Stimulated activated naive CD8-positive, alpha-beta T cell treated with anti-CD3 and anti-CD28 coated beads, Interleukin-15, amount 100 ng/mL, for 72 hours (primary cell): ENCODE measurements around the gene GLYATL1.

ENCODE experiments used
- ATAC-seq: fragments of 150-1000 bp; cut with Tn5 transposase; 2 replicates; pipeline ENCODE4 v1.10.0; 2021; ENCODE audit warnings: mild to moderate bottlenecking, moderate library complexity
- DNase-seq, 2 donors: peaks; one replicate each; pipeline ENCODE4 v3.0.0; 2021 to 2022
- H3K27ac Mint-ChIP-seq, 2 donors: one replicate each; pipeline ENCODE4 v1.8.0; 2022; ENCODE audit warnings: mild to moderate bottlenecking in 2 of 2, mixed read lengths in 2 of 2, moderate library complexity in 2 of 2
- H3K27me3 Mint-ChIP-seq: one replicate; pipeline ENCODE4 v1.8.0; 2022; ENCODE audit warnings: mixed read lengths
- H3K4me1 Mint-ChIP-seq: one replicate; pipeline ENCODE4 v1.8.0; 2022; ENCODE audit warnings: mild to moderate bottlenecking, mixed read lengths
- H3K4me3 Mint-ChIP-seq, 2 donors: one replicate each; pipeline ENCODE4 v1.8.0; 2022; ENCODE audit warnings: mild to moderate bottlenecking in 2 of 2, mixed read lengths in 2 of 2, moderate library complexity in 1 of 2
- H3K9me3 Mint-ChIP-seq, 2 donors: one replicate each; pipeline ENCODE4 v1.8.0; 2022; ENCODE audit warnings: mixed read lengths in 2 of 2

The GLYATL1 gene, protein sequence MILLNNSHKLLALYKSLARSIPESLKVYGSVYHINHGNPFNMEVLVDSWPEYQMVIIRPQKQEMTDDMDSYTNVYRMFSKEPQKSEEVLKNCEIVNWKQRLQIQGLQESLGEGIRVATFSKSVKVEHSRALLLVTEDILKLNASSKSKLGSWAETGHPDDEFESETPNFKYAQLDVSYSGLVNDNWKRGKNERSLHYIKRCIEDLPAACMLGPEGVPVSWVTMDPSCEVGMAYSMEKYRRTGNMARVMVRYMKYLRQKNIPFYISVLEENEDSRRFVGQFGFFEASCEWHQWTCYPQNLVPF

DNA sequence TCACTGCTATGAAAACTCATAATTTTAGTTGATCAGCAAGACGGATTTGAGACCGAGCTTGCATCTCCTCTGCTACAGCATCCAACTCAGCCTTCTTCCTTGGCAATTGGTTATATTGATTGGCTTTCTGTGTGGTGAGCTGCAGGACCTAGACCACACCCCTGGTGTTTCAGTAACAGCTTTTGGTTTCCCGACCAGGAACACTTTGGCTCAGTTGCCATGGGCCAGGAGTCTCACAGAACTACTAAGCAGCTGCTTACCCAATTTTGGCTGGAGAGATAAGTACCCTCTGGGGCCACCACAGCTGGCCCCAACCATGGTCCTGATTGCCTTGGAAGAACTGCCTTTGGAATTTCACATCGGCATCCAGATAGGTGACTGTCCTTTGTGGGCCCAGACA, at the start of gene GLYATL1:
Gene GLYATL1, plus strand, starts transcription at position 212 of the 400 bp plus-strand sequence. CDS start 7,600 bp downstream, outside the sequence.
- ATAC-seq (no peak), DNase-seq (no peak)
- Mint-ChIP-seq H3K4me3 (no peak within 1 kb of the TSS), H3K4me1 (no peaks in the 10 kb centered on the region), H3K9me3 (no peaks in the 10 kb centered on the region), H3K27ac (no peak within 1 kb of the TSS), H3K27me3 (peaks cover 7% of the 10 kb centered on the region)

DNA sequence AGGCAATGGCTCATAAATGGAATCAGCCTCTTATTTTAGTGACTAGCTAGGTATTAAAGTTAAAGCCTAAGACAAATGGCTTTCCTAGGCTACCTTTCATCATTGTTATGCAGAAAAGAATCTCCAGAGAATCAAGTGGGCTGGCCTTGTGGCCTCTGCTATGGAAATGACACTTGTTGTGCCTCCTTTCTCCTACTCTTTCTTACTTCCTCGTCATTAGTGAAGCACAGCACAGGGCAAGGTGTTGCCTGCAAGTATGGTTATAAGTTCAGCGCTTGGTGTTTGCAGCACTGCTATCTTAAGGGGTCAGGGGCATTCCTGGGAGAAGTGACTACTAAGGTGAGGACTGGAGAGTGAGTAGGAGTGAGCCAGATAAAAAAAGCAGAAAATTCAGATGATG, 45.4 kb upstream of the GLYATL1 start:
- no peak overlapping the region for H3K4me3 Mint-ChIP-seq
- no peaks in the 10 kb centered on the region for H3K9me3 Mint-ChIP-seq
- no peak overlapping the region for H3K27ac Mint-ChIP-seq
- no peaks in the 10 kb centered on the region for H3K4me1 Mint-ChIP-seq
- no peak for DNase-seq
- H3K27me3 Mint-ChIP-seq, result peaks cover 15% of the 10 kb centered on the region
- ATAC-seq, result no peak

DNA sequence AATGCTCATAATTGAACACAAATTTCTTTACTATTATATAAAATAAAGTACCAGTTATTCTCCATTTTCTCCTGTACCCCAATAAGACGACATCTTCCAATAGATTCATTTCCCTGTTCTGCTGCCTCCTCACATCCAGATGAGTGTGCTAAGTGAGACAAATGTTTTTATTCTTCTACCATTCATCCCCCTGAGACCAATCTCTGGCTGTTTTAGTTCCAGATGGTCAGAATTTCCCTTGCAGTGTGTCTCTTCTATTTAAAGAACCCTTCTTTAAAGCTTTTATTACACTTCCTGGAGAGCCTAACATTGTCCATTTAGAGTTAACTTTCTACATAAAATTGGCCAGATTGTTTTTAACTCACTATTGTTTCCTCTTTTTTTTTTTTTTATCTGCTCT, 41.2 kb upstream of the GLYATL1 start:
- no peaks in the 10 kb centered on the region for H3K9me3 Mint-ChIP-seq
- DNase-seq, result no peak
- peaks cover 55% of the 10 kb centered on the region for H3K27me3 Mint-ChIP-seq
- no peak overlapping the region for H3K4me3 Mint-ChIP-seq
- H3K27ac Mint-ChIP-seq, result no peak overlapping the region
- no peaks in the 10 kb centered on the region for H3K4me1 Mint-ChIP-seq
- ATAC-seq, result no peak

DNA sequence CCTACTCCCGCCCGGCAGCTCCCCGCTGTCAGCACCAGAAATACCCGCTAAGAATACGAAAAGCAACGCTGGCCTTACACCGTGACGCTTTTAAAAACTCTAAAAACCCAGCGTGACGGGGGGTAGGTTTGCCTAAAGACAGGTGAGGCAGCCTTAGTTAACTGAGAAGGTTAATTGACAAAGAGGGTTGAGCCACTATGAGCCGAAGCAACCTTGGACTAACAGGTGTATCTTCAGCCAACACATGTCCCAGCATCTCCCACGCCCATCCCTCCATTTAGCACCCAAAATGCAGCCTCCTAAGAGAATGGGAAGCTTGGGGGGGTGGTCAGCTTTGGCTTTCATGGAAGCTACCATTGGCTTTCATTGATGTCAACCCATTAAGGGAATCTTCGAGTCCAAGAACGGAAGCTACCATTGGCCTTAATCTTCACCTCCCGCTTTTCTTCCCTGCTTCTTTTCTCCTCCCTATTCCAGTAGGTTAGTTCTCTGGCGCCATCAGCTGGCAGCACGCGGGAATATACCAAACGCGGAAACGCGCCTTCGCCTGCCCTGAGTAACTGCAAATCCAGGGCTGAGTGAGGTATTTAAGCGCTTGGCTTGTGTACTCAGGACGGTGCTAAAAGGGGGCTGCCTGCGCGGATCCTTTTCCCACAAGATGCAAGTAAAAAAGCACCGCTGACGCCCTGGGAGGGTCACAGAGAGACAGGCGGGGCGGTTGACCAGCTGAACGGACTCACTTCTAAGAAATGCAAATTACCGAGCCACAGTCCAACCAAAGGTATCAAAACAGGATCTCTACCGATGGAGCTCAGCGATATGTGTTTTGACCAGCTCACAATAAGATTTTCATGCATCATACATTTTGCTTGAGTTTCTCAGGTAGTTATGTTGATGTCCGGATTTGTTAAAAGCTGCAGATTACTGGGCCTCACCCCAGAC, 38.5 kb upstream of the GLYATL1 start:
- H3K4me1 Mint-ChIP-seq, result no peaks in the 10 kb centered on the region
- H3K4me3 Mint-ChIP-seq, result no peak overlapping the region
- no peaks in the 10 kb centered on the region for H3K9me3 Mint-ChIP-seq
- H3K27me3 Mint-ChIP-seq, result peaks cover 71% of the 10 kb centered on the region
- ATAC-seq, result peak; percentile 48
- no peak overlapping the region for H3K27ac Mint-ChIP-seq
- DNase-seq, result peak; percentile 28 to 40

DNA sequence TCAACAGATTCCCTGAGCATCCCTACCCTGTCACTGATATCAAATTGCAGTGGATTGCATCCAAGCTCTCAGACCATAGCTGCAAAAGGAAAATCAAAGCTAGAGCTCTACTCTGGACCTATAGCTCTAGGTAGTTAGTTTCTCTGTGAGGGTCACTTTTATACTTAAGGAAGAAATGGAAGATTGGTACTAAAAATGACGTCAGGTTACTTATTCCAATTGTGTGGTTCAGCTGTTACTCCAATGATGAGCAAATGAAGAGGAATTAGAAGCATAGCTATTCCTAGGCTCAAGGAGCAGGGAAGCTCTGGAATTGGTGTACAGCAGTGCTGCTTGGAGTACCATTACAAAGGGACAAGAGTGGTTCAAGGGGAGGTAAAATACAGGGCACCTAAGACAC, 36.4 kb upstream of the GLYATL1 start:
- no peak overlapping the region for H3K4me3 Mint-ChIP-seq
- DNase-seq, result no peak
- H3K27ac Mint-ChIP-seq, result no peak overlapping the region
- no peaks in the 10 kb centered on the region for H3K9me3 Mint-ChIP-seq
- peaks cover 87% of the 10 kb centered on the region for H3K27me3 Mint-ChIP-seq
- peaks cover 5% of the 10 kb centered on the region for H3K4me1 Mint-ChIP-seq
- no peak for ATAC-seq

DNA sequence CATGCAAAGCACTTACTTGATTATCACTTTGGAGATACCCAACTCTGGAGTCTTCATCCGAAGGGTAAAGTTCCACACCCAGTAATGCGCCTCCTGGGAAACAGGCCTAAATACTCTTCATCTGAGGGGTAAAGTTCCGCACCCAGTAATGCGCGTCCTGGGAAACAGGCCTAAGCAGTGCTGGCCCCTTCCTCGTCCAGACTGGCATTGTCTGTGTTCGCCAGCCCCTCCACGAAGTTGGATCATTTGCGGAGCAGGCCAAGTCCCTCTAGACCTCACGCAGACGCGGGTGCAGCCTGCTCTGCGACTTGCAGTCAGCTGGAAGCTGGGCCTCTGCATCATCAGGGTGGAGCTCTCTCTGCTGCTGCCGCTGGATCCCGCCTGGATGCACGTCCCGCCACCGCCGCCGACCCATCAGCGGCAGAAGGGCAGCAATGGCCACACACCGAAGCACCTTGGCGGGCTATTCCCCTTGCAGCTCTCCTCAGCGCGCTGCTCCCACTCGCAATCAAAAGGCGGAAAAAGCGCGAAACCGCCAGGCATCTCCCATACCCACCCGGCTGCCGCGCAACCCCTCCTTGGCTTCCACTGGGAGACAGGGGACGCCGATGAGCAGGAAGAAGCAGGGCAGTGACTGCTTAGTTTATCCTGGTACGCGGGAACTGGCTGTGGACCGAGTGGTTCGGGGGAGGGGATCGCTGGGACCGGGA, 34.1 kb upstream of the GLYATL1 start:
- no peak for ATAC-seq
- Mint-ChIP-seq H3K4me3 (no peak overlapping the region), H3K27ac (no peak overlapping the region), H3K9me3 (no peaks in the 10 kb centered on the region), H3K27me3 (peaks cover 81% of the 10 kb centered on the region), H3K4me1 (peaks cover 5% of the 10 kb centered on the region)
- DNase-seq, result no peak

DNA sequence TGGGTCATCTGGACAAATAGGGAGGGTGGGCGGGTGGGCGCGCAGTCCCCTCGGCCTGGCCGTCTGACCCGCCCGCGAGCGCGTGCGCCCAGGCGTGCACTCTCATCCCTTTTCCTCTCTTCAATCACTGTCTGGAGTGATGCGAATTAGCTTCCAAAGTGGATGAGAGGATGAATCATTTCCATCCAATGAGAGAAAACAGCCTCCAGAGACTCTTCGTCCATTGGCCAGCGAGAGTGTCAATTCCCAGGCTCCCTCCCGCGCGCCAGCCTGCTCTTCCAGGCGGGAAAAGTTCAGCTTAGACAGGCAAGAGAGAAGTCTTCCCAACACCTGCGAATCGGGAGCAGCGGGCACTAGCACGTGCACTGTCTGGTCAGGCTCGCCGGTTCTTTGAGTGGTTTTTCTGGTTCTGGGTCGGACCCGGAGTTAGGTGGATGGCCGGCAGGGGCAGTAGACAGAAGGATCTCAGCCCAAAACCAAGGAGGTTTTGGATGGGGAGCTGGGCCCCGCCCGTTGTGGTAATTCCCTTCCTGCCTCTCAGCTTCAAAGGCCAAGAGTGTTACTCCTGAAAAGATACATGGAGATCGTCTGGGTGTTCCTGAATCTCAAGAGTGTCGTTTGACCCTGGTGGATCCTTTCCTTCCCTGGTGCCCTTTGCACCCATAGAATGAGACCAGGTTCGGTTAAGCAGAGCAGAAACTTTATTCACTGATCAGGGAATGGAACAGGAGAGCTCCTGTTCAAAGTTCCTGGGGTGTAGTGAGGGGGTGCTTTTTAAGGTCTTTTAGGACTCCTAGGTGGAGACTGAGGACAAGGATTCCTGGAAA, 33.4 kb upstream of the GLYATL1 start:
- peaks cover 5% of the 10 kb centered on the region for H3K4me1 Mint-ChIP-seq
- H3K4me3 Mint-ChIP-seq, result peak overlapping the region in 1 of 2 donors; percentile 11

DNA sequence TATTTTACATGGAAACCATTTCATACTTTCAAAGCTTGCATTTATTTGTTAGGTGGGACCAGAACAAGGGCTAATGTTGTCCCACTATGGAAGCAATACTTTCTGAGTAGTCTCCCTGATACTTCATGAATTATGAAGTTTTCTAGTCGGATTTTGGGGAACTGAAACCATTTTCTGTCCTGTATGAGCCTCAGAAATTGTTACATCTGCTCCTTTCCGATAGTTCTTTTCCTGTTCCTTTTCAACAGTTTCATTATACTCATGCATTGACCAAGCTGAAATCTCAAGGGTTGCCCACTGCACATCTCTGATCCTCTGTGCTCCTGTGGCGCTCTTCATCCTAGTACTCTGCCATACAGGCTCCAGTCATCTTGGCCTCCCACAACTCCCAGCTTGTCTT, 31.5 kb upstream of the GLYATL1 start:
- H3K4me3 Mint-ChIP-seq, result no peak overlapping the region
- peaks cover 71% of the 10 kb centered on the region for H3K27me3 Mint-ChIP-seq
- no peak for ATAC-seq
- no peaks in the 10 kb centered on the region for H3K9me3 Mint-ChIP-seq
- no peak overlapping the region for H3K27ac Mint-ChIP-seq
- DNase-seq, result no peak
- peaks cover 5% of the 10 kb centered on the region for H3K4me1 Mint-ChIP-seq

More for the DNA sequence above, 33.4 kb upstream of the GLYATL1 start:
- Mint-ChIP-seq H3K9me3 (no peaks in the 10 kb centered on the region), H3K27me3 (peaks cover 74% of the 10 kb centered on the region), H3K27ac (no peak overlapping the region)
- DNase-seq (no peak), ATAC-seq (no peak)

DNA sequence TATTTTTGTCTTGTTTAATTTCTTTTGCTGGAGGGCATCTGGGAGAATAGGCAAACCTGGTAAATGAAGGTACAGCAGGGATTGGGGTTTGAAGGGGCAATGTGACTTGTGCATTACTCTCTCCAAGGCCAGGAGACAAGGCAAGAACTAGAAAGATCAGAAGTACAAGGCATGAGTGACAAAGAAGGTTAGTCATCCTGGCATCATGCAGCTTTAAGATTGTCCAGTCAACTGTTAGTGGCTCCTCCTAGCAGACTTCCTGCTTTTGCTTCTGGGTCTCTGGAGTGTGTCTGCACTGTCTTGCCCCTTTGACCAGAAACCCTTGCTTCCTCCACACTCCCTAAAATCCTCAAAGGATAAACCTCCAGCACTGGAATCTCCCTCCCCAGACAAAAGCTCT, 27.2 kb upstream of the GLYATL1 start:
- H3K9me3 Mint-ChIP-seq, result peaks cover 5 to 14% of the 10 kb centered on the region in 2 donors
- no peak overlapping the region for H3K4me3 Mint-ChIP-seq
- peaks cover 35% of the 10 kb centered on the region for H3K27me3 Mint-ChIP-seq
- no peak for ATAC-seq
- no peaks in the 10 kb centered on the region for H3K4me1 Mint-ChIP-seq
- H3K27ac Mint-ChIP-seq, result no peak overlapping the region
- DNase-seq, result no peak

DNA sequence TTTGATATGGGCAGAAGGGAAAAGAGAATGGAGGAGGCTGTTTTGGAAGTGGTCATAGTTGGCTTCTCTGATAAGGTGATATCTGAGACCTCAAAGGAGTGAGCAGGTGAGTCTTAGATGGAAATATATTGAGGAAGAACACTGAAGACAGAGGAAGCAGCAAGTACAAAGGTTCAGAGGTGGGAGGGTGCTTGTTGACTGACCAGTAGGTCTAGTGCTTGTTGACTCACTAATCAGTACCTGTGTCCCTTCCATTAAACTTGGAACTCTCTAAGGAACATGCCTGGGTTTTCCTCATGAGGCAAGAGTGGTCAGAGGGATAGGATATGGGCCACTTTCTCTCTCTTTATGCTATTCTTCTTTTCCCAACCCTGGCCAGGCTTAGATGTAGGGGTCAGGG, 25.6 kb upstream of the GLYATL1 start:
- DNase-seq, result no peak
- peaks cover 14 to 30% of the 10 kb centered on the region in 2 donors for H3K9me3 Mint-ChIP-seq
- H3K27ac Mint-ChIP-seq, result no peak overlapping the region
- H3K4me1 Mint-ChIP-seq, result no peaks in the 10 kb centered on the region
- peaks cover 23% of the 10 kb centered on the region for H3K27me3 Mint-ChIP-seq
- no peak for ATAC-seq
- no peak overlapping the region for H3K4me3 Mint-ChIP-seq

DNA sequence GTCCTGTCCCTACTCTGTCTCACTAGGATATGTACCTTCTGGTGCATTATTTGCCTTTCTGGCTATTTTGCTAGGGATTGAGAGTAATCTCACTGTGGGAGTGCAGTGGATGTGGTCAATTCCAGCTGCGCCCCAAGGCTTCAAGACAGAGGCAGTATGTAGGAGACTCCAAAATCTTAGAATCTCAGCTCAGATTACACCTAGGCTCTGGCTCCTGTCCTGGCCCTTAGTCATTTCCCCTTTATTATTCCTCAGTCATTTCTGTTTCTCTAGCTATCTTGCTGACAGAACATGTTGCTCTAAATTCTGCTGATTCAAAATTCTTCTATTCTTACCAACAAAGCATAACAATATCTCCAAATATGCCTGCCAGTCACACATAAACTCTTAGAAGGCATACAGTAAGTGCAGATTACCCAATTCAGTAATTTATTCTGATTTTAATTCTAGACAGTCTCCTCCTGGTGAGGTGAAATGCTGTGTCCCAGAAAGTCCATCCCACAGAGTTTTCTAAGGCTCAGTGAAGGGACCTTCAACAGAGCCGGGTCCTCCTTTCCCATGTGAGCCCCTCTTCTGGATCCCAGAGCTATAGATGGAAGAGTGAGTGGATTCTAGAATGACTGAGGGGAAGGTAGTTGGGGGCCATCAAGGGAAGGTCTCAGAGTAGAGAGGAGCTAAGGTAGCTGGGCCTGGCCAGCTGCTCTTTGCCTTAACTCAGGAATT, 24.3 kb upstream of the GLYATL1 start:
- H3K27me3 Mint-ChIP-seq, result peaks cover 23% of the 10 kb centered on the region
- no peak overlapping the region for H3K4me3 Mint-ChIP-seq
- no peaks in the 10 kb centered on the region for H3K4me1 Mint-ChIP-seq
- ATAC-seq (no peak), DNase-seq (no peak)
- peaks cover 19 to 30% of the 10 kb centered on the region in 2 donors for H3K9me3 Mint-ChIP-seq
- no peak overlapping the region for H3K27ac Mint-ChIP-seq

DNA sequence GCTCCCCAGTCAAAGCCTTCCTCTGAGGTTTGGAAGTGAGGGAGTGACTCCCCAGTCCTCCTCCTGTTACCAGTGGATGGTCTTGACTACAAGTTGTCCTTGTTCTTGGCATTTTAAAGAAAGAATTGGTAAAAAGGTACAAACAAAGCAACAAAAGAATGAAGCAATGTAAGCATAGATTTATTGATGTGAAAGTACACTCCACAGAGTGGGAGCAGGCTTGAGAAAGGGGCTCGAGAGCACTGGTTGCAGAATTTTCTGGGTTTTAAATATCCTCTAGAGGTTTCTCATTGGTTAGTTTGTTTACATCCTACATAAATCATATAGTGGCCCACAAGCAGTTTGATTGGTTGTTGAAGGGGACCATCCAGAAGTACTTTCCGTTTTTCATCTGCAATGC, 22.7 kb upstream of the GLYATL1 start:
- Mint-ChIP-seq H3K4me3 (no peak overlapping the region), H3K9me3 (peaks cover 19 to 30% of the 10 kb centered on the region in 2 donors), H3K4me1 (no peaks in the 10 kb centered on the region), H3K27me3 (peaks cover 19% of the 10 kb centered on the region), H3K27ac (no peak overlapping the region)
- DNase-seq (no peak), ATAC-seq (no peak)

DNA sequence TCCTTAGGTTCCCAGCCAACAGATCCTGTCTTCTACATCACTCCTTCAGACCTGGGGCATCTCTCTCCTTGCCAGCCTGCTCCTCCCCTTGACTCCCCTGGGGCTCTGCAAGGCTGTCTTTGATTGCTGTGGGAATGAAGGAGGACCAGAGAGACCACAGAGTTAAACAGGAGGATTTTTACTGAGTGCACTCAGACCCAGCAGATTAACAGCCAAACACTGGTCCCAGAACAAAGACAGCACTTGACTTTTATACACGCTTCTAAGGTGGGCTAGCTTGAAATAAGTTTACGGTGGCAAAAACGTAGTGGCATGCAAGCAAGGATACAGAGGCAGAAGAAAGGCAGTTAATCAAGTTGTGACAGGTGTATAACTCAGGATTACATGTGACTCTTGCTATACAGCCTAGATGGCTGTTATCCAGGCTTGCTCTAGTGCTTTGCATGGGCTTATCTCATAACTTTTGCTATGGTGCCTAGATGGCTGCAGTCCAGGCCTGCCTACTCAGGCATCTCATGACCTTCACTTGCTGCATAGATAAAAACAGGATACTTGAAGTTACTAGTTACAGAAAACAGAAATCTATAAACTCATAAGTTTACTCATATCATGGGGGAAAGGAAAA, 22.0 kb upstream of the GLYATL1 start:
- Mint-ChIP-seq H3K4me1 (no peaks in the 10 kb centered on the region), H3K27me3 (peaks cover 13% of the 10 kb centered on the region), H3K4me3 (no peak overlapping the region), H3K27ac (no peak overlapping the region), H3K9me3 (peaks cover 19 to 30% of the 10 kb centered on the region in 2 donors)
- ATAC-seq, result no peak
- no peak for DNase-seq

DNA sequence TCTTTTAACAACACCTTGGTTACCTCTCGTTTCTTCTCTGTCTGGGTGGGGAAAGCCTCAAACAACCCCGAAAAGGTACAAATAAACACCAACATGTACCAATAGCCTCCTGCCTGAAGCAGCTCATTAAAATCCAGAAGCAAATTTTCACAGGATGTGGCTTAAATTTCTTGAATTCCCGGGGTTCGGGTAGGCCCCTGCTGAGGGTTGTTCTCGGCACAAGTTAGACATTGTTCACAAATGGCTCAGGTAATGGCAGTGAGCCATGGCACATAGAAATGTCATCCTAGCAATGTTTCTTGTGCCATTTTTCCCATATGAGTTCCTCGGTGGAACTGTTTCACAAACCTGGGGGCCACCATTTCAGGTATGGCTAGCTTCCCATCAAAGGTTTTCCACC, 19.7 kb upstream of the GLYATL1 start:
- Mint-ChIP-seq H3K4me3 (no peak overlapping the region), H3K27ac (no peak overlapping the region), H3K9me3 (peaks cover 19 to 30% of the 10 kb centered on the region in 2 donors), H3K27me3 (no peaks in the 10 kb centered on the region), H3K4me1 (peaks cover 12% of the 10 kb centered on the region)
- DNase-seq (no peak), ATAC-seq (no peak)
